ENCODE data around the gene SLC35F6. TPM values are rescaled to one million over a fixed set of nuclear protein-coding genes. Genes with fewer than 3 reads are reported as not detected.

The SLC35F6 gene, protein sequence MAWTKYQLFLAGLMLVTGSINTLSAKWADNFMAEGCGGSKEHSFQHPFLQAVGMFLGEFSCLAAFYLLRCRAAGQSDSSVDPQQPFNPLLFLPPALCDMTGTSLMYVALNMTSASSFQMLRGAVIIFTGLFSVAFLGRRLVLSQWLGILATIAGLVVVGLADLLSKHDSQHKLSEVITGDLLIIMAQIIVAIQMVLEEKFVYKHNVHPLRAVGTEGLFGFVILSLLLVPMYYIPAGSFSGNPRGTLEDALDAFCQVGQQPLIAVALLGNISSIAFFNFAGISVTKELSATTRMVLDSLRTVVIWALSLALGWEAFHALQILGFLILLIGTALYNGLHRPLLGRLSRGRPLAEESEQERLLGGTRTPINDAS
- total RNA-seq, result 1 to 10 TPM; 4.2 to 4.6 TPM

- Mint-ChIP-seq H3K36me3 (ENCODE audit: low read depth) (peaks cover 1% of the 10 kb centered on the region), H3K9me3 (no peaks in the 10 kb centered on the region), H3K4me1 (ENCODE audit: low read depth) (peaks cover 40% of the 10 kb centered on the region), H3K27me3 (no peaks in the 10 kb centered on the region), H3K27ac (peak within 1 kb of the TSS; percentile 88), H3K4me3 (peak within 1 kb of the TSS; percentile 85)
- DNase-seq (peak; percentile 84), ATAC-seq (peak; percentile 93)
- ChIA-PET POLR2A (no interaction called here), CTCF (interaction anchor here (0.9 to 1.1 kb wide), 2 partner anchors 186 to 262 kb away, joined by 3 read pairs; no protein-coding TSS in a partner anchor)
- no peak for TF ChIP-seq CTCF (IDR thresholded peaks at IDR 0.05)
- intact Hi-C loops (cut with micrococcal nuclease), result no loop called here
Observed at GRCh38 chr2:26764078-26764887, at the start of gene SLC35F6. TSS of gene SLC35F6 (plus strand) at chr2:26764284. CDS start at chr2:26764350, 66 bp downstream.

GRCh38 chr2:26715528-26716270, 48.4 kb upstream of the SLC35F6 start:
- Mint-ChIP-seq H3K27ac (no peak overlapping the region), H3K27me3 (no peaks in the 10 kb centered on the region), H3K4me1 (ENCODE audit: low read depth) (no peaks in the 10 kb centered on the region), H3K36me3 (ENCODE audit: low read depth) (no peaks in the 10 kb centered on the region), H3K4me3 (no peak overlapping the region), H3K9me3 (no peaks in the 10 kb centered on the region)
- intact Hi-C loops (cut with micrococcal nuclease), result no loop called here
- ChIA-PET CTCF (interaction anchor here (0.5 kb wide), 1 partner anchor 716 kb away, joined by 3 read pairs; no protein-coding TSS in a partner anchor), POLR2A (interaction anchor here (0.7 kb wide), 1 partner anchor 120 kb away, joined by 3 read pairs; no protein-coding TSS in a partner anchor)
- no peak for ATAC-seq
- DNase-seq, result no peak
- no peak for TF ChIP-seq CTCF (IDR thresholded peaks at IDR 0.05)

GRCh38 chr2:26716340-26716739, 47.7 kb upstream of the SLC35F6 start:
- CTCF ChIA-PET, result no interaction called here
- no peak for ATAC-seq
- Mint-ChIP-seq H3K9me3 (no peaks in the 10 kb centered on the region), H3K27ac (no peak overlapping the region), H3K4me3 (no peak overlapping the region), H3K27me3 (no peaks in the 10 kb centered on the region), H3K36me3 (ENCODE audit: low read depth) (no peaks in the 10 kb centered on the region), H3K4me1 (ENCODE audit: low read depth) (no peaks in the 10 kb centered on the region)
- TF ChIP-seq CTCF (IDR thresholded peaks at IDR 0.05), result no peak
- POLR2A ChIA-PET, result interaction anchor here (0.7 kb wide), 1 partner anchor 120 kb away, joined by 3 read pairs; no protein-coding TSS in a partner anchor
- DNase-seq, result no peak
- intact Hi-C loops (cut with micrococcal nuclease), result no loop called here

DNA sequence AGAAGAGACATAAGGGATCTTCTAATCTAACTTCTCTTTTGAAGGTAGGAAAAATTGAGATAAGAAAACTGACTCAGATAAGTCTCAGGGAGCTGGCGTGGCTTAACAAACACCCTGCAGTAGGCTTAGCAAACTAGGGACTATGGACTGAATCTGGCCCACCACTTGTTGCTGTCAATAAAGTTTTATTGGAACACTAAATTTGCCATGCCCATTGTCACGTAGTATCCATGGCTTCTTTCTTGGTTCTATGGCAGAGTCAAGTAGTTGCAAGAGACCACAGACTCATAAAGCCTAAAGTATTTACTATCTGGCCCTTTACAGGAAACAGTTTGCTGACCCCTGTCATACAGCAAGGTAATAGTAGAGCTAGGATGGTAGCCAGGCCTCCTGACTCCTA, 47.3 kb upstream of the SLC35F6 start:
- ChIA-PET CTCF (no interaction called here), POLR2A (no interaction called here)
- H3K9me3 Mint-ChIP-seq, result no peaks in the 10 kb centered on the region
- intact Hi-C loops (cut with micrococcal nuclease), result no loop called here
- H3K4me3 Mint-ChIP-seq, result no peak overlapping the region
- H3K36me3 Mint-ChIP-seq (ENCODE audit: low read depth), result no peaks in the 10 kb centered on the region
- H3K27me3 Mint-ChIP-seq, result no peaks in the 10 kb centered on the region
- TF ChIP-seq CTCF (IDR thresholded peaks at IDR 0.05), result no peak
- ATAC-seq (no peak), DNase-seq (no peak)
- no peaks in the 10 kb centered on the region for H3K4me1 Mint-ChIP-seq (ENCODE audit: low read depth)
- H3K27ac Mint-ChIP-seq, result no peak overlapping the region
